Endothelial cell (in vitro differentiated cells): Measurements from ENCODE around the gene GPR32. TPM values are rescaled to one million over a fixed set of nuclear protein-coding genes. Genes with fewer than 3 reads are reported as not detected.
A peak's percentile ranks its signal among the peaks of the same experiment; 100 is the strongest.

Experiments used
- DNase-seq: peaks from one replicate; pipeline ENCODE4 v3.0.0; 2021; ENCODE audit warnings: low spot score
- H3K27ac Mint-ChIP-seq: one replicate; pipeline ENCODE4 v1.8.0; 2021; ENCODE audit warnings: mixed read lengths, inconsistent platforms; ENCODE audit not compliant: unreplicated experiment
- H3K27me3 Mint-ChIP-seq: one replicate; pipeline ENCODE4 v1.8.0; 2021; ENCODE audit warnings: mild to moderate bottlenecking, moderate library complexity, mixed read lengths, inconsistent platforms; ENCODE audit not compliant: unreplicated experiment
- H3K36me3 Mint-ChIP-seq: one replicate; pipeline ENCODE4 v1.8.0; 2021; ENCODE audit warnings: mild to moderate bottlenecking, low read depth, mixed read lengths, inconsistent platforms; ENCODE audit not compliant: unreplicated experiment
- H3K4me1 Mint-ChIP-seq: one replicate; pipeline ENCODE4 v1.8.0; 2021; ENCODE audit warnings: mild to moderate bottlenecking, mixed read lengths, inconsistent platforms; ENCODE audit not compliant: unreplicated experiment
- H3K4me3 Mint-ChIP-seq: one replicate; pipeline ENCODE4 v1.8.0; 2021; ENCODE audit warnings: mild to moderate bottlenecking, mixed read lengths, inconsistent platforms; ENCODE audit not compliant: unreplicated experiment
- H3K9me3 Mint-ChIP-seq: one replicate; pipeline ENCODE4 v1.8.0; 2021; ENCODE audit warnings: mixed read lengths, inconsistent platforms; ENCODE audit not compliant: unreplicated experiment
- total RNA-seq: library from RNA; stranded (reverse); fragmentation: NEBNext Ultra II Directional; extraction: Animal tissue kit (Norgen Biotek cat#: 25700); gene quantifications from one replicate; pipeline ENCODE4 v1.2.1, GENCODE V29; 2021; ENCODE audit not compliant: unreplicated experiment
- TF ChIP-seq, protein P1 (sequence below): fragments of 200-600 bp; sonication (generic); IDR thresholded peaks from one replicate; pipeline ENCODE4 v1.5.0; 2021; ENCODE audit warnings: antibody characterized with exemption; ENCODE audit not compliant: unreplicated experiment

GPR32 gene
- total RNA-seq, 1 donor from 2014 or later, result not detected

DNA sequence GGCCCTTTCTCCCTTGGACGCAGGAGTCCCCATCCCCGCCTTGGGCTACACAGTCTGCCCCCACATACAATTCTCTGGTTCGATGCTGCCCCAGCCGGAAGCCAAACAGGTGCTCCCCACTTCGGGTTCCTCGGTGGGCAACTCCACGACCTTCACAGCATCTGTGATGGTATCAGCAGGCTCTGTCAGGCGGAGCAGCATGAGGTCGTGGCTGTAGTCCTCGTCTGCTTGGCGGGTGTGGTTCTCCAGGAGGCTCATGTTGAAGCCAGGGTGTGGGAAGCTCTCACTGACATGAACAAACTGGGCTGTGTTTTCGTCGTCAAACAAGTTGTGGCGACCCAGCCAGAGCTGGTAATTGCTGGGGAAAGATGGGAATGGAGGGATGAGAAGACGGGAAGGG is 49.8 kb downstream of the GPR32 start:
- no peak for DNase-seq
- Mint-ChIP-seq H3K36me3 (peaks cover 4% of the 10 kb centered on the region), H3K4me3 (peak overlapping the region; percentile 83), H3K4me1 (peaks cover 11% of the 10 kb centered on the region), H3K27me3 (peaks cover 20% of the 10 kb centered on the region), H3K27ac (peak overlapping the region; percentile 76), H3K9me3 (no peaks in the 10 kb centered on the region)
- TF ChIP-seq, protein P1, sequence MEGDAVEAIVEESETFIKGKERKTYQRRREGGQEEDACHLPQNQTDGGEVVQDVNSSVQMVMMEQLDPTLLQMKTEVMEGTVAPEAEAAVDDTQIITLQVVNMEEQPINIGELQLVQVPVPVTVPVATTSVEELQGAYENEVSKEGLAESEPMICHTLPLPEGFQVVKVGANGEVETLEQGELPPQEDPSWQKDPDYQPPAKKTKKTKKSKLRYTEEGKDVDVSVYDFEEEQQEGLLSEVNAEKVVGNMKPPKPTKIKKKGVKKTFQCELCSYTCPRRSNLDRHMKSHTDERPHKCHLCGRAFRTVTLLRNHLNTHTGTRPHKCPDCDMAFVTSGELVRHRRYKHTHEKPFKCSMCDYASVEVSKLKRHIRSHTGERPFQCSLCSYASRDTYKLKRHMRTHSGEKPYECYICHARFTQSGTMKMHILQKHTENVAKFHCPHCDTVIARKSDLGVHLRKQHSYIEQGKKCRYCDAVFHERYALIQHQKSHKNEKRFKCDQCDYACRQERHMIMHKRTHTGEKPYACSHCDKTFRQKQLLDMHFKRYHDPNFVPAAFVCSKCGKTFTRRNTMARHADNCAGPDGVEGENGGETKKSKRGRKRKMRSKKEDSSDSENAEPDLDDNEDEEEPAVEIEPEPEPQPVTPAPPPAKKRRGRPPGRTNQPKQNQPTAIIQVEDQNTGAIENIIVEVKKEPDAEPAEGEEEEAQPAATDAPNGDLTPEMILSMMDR, result no peak

DNA sequence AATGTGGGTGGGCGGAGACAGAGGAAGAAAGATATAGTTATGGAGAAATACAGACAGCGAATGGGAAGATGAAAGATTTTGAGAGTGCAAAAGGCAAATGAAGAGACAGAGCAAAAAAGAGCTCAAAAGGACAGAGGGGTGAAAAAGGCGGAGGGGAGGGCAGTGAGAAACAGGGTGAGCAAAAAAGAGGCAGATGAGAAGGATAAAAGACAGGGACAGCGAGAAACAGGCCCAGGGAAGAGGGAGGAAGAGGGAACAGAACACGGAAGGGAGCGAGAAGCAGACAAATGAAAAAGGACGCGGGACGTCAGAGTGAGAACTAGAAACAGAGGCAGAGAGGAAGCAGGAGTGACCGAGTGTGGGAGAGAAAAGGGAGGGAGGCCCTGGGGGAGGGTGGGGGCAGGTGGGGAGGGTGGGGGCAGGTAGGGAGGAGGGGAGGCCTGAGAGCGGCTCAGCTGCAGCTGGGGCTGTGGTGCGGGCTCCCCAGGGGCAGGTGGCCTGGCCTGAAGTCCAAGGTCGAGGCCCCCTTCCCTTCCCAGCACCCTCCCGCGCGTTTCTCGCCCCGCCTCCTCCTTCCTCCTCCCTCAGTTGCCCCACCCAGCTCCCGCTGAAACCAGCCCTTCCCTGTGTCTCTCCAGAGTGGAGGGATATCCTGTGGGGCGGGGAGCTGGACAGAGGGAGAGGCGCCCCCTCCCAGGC is 50.4 kb downstream of the GPR32 start:
- peak overlapping the region; percentile 83 for H3K4me3 Mint-ChIP-seq
- DNase-seq, result no peak
- H3K27ac Mint-ChIP-seq, result peak overlapping the region; percentile 76
- TF ChIP-seq, protein P1, result no peak
- peaks cover 11% of the 10 kb centered on the region for H3K4me1 Mint-ChIP-seq
- H3K27me3 Mint-ChIP-seq, result peaks cover 20% of the 10 kb centered on the region
- no peaks in the 10 kb centered on the region for H3K9me3 Mint-ChIP-seq
- H3K36me3 Mint-ChIP-seq, result peaks cover 4% of the 10 kb centered on the region

DNA sequence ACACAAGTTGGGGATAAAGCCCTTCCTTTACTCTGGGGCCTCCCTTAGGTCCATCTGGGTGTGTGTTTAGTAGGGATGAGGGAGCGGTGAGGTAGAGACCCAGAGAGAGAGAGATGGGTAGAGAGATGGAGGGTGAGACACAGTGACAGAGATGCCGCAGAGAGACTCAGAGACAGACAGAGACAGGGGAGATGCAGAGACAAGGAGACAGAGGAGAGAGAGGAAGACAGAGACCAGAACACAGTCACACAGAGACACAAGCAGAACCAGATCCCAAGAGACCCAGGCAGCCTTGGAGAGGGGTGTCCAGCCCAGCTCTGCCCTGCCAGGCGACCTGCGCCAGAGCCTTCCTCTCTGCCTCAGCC is 51.0 kb downstream of the GPR32 start:
- Mint-ChIP-seq H3K27me3 (peaks cover 22% of the 10 kb centered on the region), H3K36me3 (peaks cover 4% of the 10 kb centered on the region), H3K9me3 (peaks cover 3% of the 10 kb centered on the region), H3K4me3 (no peak overlapping the region), H3K27ac (no peak overlapping the region), H3K4me1 (peaks cover 11% of the 10 kb centered on the region)
- TF ChIP-seq, protein P1, result no peak
- no peak for DNase-seq

Other genes starting within 250 kb of the GPR32 start
- 3.0 TPM for gene LRRC4B, start 202.0 kb upstream of the GPR32 start, total RNA-seq
- gene SYT3, start 130.6 kb upstream of the GPR32 start, total RNA-seq, result 0.15 TPM
- gene C19orf81, start 121.0 kb upstream of the GPR32 start, total RNA-seq, result not detected
- gene SHANK1, start 50.7 kb upstream of the GPR32 start, total RNA-seq, result 6.5 TPM
- 37.3 TPM for gene CLEC11A, start 47.1 kb upstream of the GPR32 start, total RNA-seq
- not detected for gene ACP4, start 20.0 kb downstream of the GPR32 start, total RNA-seq
- 2.7 TPM for gene KLK1, start 53.3 kb downstream of the GPR32 start, total RNA-seq
- not detected for gene KLK15, start 63.1 kb downstream of the GPR32 start, total RNA-seq
- gene KLK3, start 84.5 kb downstream of the GPR32 start, total RNA-seq, result not detected
- gene KLK2, start 103.0 kb downstream of the GPR32 start, total RNA-seq, result not detected
- not detected for gene KLK4, start 140.9 kb downstream of the GPR32 start, total RNA-seq
- gene KLK5, start 182.6 kb downstream of the GPR32 start, total RNA-seq, result not detected
- gene KLK6, start 199.1 kb downstream of the GPR32 start, total RNA-seq, result 0.67 TPM
- not detected for gene KLK7, start 213.5 kb downstream of the GPR32 start, total RNA-seq
- not detected for gene KLK8, start 231.1 kb downstream of the GPR32 start, total RNA-seq
- gene KLK10, start 249.2 kb downstream of the GPR32 start, total RNA-seq, result 11.1 TPM